ENCODE data around the gene DLX4.
A peak's percentile ranks its signal among the peaks of the same experiment; 100 is the strongest.

The DLX4 gene

GRCh38 chr17:49987681-49988441 is 18.9 kb downstream of the DLX4 start:
- Histone ChIP-seq H3K27ac (ENCODE audit: low read depth, low read length) (no peak overlapping the region), H3K9me3 (ENCODE audit: control insufficient read depth, insufficient read depth, low read length) (no peaks in the 10 kb centered on the region), H3K9ac (ENCODE audit: low read depth, low read length) (no peak overlapping the region), H3K27me3 (ENCODE audit: control insufficient read depth, insufficient read depth, low read length) (peaks cover 90% of the 10 kb centered on the region), H3K36me3 (ENCODE audit: control insufficient read depth, insufficient read depth, low read length) (no peaks in the 10 kb centered on the region), H3K4me1 (ENCODE audit: control insufficient read depth, insufficient read depth, low read length) (peaks cover 12% of the 10 kb centered on the region; the same call in 1 of the 2 replicates), H3K4me3 (ENCODE audit: low read depth, low read length) (no peak overlapping the region)

GRCh38 chr17:49989518-49989880 is 20.5 kb downstream of the DLX4 start:
- no peak overlapping the region for H3K4me3 ChIP-seq (ENCODE audit: low read depth, low read length)
- H3K9ac ChIP-seq (ENCODE audit: low read depth, low read length): no peak overlapping the region
- no peaks in the 10 kb centered on the region for H3K36me3 ChIP-seq (ENCODE audit: control insufficient read depth, insufficient read depth, low read length)
- H3K27me3 ChIP-seq (ENCODE audit: control insufficient read depth, insufficient read depth, low read length): peaks cover 97% of the 10 kb centered on the region
- peaks cover 17% of the 10 kb centered on the region; the same call in 1 of the 2 replicates for H3K4me1 ChIP-seq (ENCODE audit: control insufficient read depth, insufficient read depth, low read length)
- H3K9me3 ChIP-seq (ENCODE audit: control insufficient read depth, insufficient read depth, low read length): no peaks in the 10 kb centered on the region
- H3K27ac ChIP-seq (ENCODE audit: low read depth, low read length): no peak overlapping the region

GRCh38 chr17:49990331-49990730 is 21.3 kb downstream of the DLX4 start:
- no peak overlapping the region for H3K4me3 ChIP-seq (ENCODE audit: low read depth, low read length)
- H3K27me3 ChIP-seq (ENCODE audit: control insufficient read depth, insufficient read depth, low read length): peaks cover 100% of the 10 kb centered on the region
- peaks cover 15% of the 10 kb centered on the region; the same call in 1 of the 2 replicates for H3K4me1 ChIP-seq (ENCODE audit: control insufficient read depth, insufficient read depth, low read length)
- H3K36me3 ChIP-seq (ENCODE audit: control insufficient read depth, insufficient read depth, low read length): no peaks in the 10 kb centered on the region
- no peaks in the 10 kb centered on the region for H3K9me3 ChIP-seq (ENCODE audit: control insufficient read depth, insufficient read depth, low read length)
- H3K27ac ChIP-seq (ENCODE audit: low read depth, low read length): no peak overlapping the region
- H3K9ac ChIP-seq (ENCODE audit: low read depth, low read length): no peak overlapping the region

- Histone ChIP-seq H3K4me3 (ENCODE audit: low read depth, low read length) (no peak overlapping the region), H3K4me1 (ENCODE audit: control insufficient read depth, insufficient read depth, low read length) (peaks cover 15% of the 10 kb centered on the region; the same call in 1 of the 2 replicates), H3K9me3 (ENCODE audit: control insufficient read depth, insufficient read depth, low read length) (no peaks in the 10 kb centered on the region), H3K9ac (ENCODE audit: low read depth, low read length) (no peak overlapping the region), H3K27ac (ENCODE audit: low read depth, low read length) (no peak overlapping the region), H3K36me3 (ENCODE audit: control insufficient read depth, insufficient read depth, low read length) (no peaks in the 10 kb centered on the region), H3K27me3 (ENCODE audit: control insufficient read depth, insufficient read depth, low read length) (peaks cover 100% of the 10 kb centered on the region)
Observed at GRCh38 chr17:49990921-49991320, 21.9 kb downstream of the DLX4 start.

DNA sequence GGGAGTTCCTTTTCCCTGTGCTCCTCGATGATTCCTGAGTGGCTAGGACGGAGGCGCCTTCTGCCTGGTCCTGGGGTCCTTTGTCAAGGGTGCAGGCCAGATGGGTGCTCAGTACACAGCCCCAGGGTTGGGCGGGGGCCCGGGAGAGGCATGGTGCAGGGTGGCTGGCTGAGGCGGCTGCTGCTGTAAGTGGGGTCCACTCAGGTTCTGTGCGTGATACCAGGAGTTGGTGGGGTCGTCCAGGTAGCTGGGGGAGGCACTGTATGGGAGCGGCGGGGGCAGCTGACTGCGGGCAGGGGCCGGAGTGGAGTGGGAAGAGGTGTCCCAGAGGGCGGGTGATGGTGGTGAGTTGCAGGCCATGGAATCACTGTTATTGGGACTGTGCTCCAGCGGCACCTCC is 22.4 kb downstream of the DLX4 start:
- Histone ChIP-seq H3K36me3 (ENCODE audit: control insufficient read depth, insufficient read depth, low read length) (no peaks in the 10 kb centered on the region), H3K9me3 (ENCODE audit: control insufficient read depth, insufficient read depth, low read length) (no peaks in the 10 kb centered on the region), H3K4me1 (ENCODE audit: control insufficient read depth, insufficient read depth, low read length) (peaks cover 15% of the 10 kb centered on the region; the same call in 1 of the 2 replicates), H3K9ac (ENCODE audit: low read depth, low read length) (no peak overlapping the region), H3K27ac (ENCODE audit: low read depth, low read length) (no peak overlapping the region), H3K4me3 (ENCODE audit: low read depth, low read length) (no peak overlapping the region), H3K27me3 (ENCODE audit: control insufficient read depth, insufficient read depth, low read length) (peaks cover 100% of the 10 kb centered on the region)

GRCh38 chr17:49992191-49992932 is 23.4 kb downstream of the DLX4 start:
- no peaks in the 10 kb centered on the region for H3K9me3 ChIP-seq (ENCODE audit: control insufficient read depth, insufficient read depth, low read length)
- H3K27ac ChIP-seq (ENCODE audit: low read depth, low read length): no peak overlapping the region
- H3K27me3 ChIP-seq (ENCODE audit: control insufficient read depth, insufficient read depth, low read length): peaks cover 99% of the 10 kb centered on the region
- no peak overlapping the region for H3K9ac ChIP-seq (ENCODE audit: low read depth, low read length)
- peaks cover 15% of the 10 kb centered on the region; the same call in 1 of the 2 replicates for H3K4me1 ChIP-seq (ENCODE audit: control insufficient read depth, insufficient read depth, low read length)
- H3K36me3 ChIP-seq (ENCODE audit: control insufficient read depth, insufficient read depth, low read length): no peaks in the 10 kb centered on the region
- no peak overlapping the region for H3K4me3 ChIP-seq (ENCODE audit: low read depth, low read length)

GRCh38 chr17:49992933-49993422 is 24.0 kb downstream of the DLX4 start:
- peaks cover 99% of the 10 kb centered on the region for H3K27me3 ChIP-seq (ENCODE audit: control insufficient read depth, insufficient read depth, low read length)
- no peaks in the 10 kb centered on the region for H3K36me3 ChIP-seq (ENCODE audit: control insufficient read depth, insufficient read depth, low read length)
- H3K27ac ChIP-seq (ENCODE audit: low read depth, low read length): no peak overlapping the region
- H3K4me3 ChIP-seq (ENCODE audit: low read depth, low read length): peak overlapping the region; percentile 53
- H3K9me3 ChIP-seq (ENCODE audit: control insufficient read depth, insufficient read depth, low read length): no peaks in the 10 kb centered on the region
- no peak overlapping the region for H3K9ac ChIP-seq (ENCODE audit: low read depth, low read length)
- H3K4me1 ChIP-seq (ENCODE audit: control insufficient read depth, insufficient read depth, low read length): peaks cover 10% of the 10 kb centered on the region; the same call in 1 of the 2 replicates

GRCh38 chr17:49993423-49994060 is 24.6 kb downstream of the DLX4 start:
- Histone ChIP-seq H3K9me3 (ENCODE audit: control insufficient read depth, insufficient read depth, low read length) (no peaks in the 10 kb centered on the region), H3K27me3 (ENCODE audit: control insufficient read depth, insufficient read depth, low read length) (peaks cover 96% of the 10 kb centered on the region), H3K4me3 (ENCODE audit: low read depth, low read length) (peak overlapping the region; percentile 53), H3K4me1 (ENCODE audit: control insufficient read depth, insufficient read depth, low read length) (peaks cover 9% of the 10 kb centered on the region; the same call in 1 of the 2 replicates), H3K9ac (ENCODE audit: low read depth, low read length) (no peak overlapping the region), H3K36me3 (ENCODE audit: control insufficient read depth, insufficient read depth, low read length) (no peaks in the 10 kb centered on the region), H3K27ac (ENCODE audit: low read depth, low read length) (no peak overlapping the region)

- H3K36me3 ChIP-seq (ENCODE audit: control insufficient read depth, insufficient read depth, low read length): no peaks in the 10 kb centered on the region
- H3K27me3 ChIP-seq (ENCODE audit: control insufficient read depth, insufficient read depth, low read length): peaks cover 92% of the 10 kb centered on the region
- no peak overlapping the region for H3K9ac ChIP-seq (ENCODE audit: low read depth, low read length)
- no peak overlapping the region for H3K27ac ChIP-seq (ENCODE audit: low read depth, low read length)
- no peaks in the 10 kb centered on the region for H3K9me3 ChIP-seq (ENCODE audit: control insufficient read depth, insufficient read depth, low read length)
- H3K4me1 ChIP-seq (ENCODE audit: control insufficient read depth, insufficient read depth, low read length): peaks cover 10% of the 10 kb centered on the region; the same call in 1 of the 2 replicates
- peak overlapping the region; percentile 53 for H3K4me3 ChIP-seq (ENCODE audit: low read depth, low read length)
Observed at GRCh38 chr17:49994085-49995054, 25.4 kb downstream of the DLX4 start.

Data from HUES48 (cell line).